GM18520 (cell line): ENCODE measurements around the gene DOP1A.

Source experiments
- ATAC-seq: cut with Tn5 transposase; IDR thresholded peaks from one replicate; pipeline ENCODE4 v1.9.1; 2021; ENCODE audit not compliant: unreplicated experiment

The DOP1A gene

DNA sequence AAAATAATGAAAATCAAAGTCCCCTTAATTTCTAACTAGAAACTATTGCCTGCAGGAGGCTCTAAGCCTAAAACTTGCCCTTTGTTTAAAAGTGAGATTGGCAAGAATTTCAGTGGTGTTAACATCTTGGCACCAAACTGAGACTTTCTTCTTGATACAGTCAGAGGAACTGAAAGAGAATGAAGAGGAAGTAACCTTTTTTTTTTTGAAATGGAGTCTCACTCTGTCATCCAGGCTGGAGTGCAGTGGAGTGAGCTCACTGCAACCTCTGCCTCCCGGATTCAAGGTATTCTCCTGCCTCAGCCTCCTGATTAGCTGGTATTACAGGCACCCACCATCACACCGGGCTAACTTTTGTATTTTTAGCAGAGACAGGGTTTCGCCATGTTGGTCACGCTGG is 3.6 kb downstream of the DOP1A start:
- ATAC-seq, result peak; percentile 40

GRCh38 chr6:83071707-83072106 is 4.2 kb downstream of the DOP1A start:
- no peak for ATAC-seq

DNA sequence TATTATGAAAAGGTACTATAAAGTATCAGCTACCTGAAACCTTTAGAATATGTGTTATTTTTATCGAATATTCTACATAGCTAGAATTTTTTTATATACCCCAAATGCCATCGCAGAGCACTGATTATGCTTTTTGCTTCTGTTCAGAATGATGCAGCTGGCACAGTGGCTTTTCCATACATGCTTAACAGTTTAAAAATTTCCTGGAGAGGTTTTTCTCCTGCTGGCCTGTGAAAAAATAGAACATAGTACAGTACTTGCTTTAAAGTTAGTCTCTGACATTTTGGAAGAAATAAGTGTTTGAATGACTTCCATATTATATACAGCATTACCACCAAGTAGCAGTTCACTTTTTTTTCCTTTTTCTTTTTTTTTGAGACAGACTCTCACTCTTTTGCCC is 5.3 kb downstream of the DOP1A start:
- ATAC-seq, result no peak

- ATAC-seq, result no peak
Measured at GRCh38 chr6:83073615-83074014, 6.1 kb downstream of the DOP1A start.

DNA sequence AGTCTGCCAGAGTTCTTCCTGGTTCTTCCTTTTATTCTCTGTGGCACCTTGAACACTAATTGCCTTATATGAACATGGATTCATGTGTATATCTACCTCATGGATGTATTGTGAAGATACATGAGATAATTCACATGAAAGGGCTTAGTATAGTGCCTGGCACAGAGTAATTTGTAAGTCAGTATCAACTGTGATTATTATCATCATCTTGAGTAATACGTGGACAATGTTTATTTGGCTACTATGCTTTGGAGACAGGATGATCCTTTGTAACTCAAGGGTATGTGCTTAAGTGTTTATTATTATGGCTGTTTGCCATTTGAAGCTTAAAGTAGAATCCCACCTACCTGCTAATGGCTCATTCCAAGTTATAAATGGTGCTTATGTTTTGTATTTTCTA is 16.0 kb downstream of the DOP1A start:
- ATAC-seq, result no peak

DNA sequence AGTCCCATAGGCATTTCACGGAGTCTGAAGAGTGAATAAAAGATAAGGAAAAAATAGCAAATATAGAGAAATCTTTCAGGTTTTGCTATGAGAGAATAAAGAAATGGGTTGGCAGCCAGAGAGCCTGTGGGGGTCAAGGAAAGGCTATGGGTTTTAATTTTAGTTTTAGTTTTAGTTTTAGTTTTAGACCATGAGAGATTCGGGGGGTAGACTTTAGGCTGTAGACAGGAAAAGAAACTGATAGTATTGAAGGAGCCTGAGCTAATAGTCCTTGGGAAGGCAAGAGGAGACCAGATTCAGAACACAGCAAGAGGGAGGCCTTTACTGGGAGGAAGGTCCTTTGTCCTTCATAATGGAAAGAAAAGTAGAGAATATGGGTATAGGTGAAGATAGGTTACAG is 19.3 kb downstream of the DOP1A start:
- ATAC-seq, result peak; percentile 99

DNA sequence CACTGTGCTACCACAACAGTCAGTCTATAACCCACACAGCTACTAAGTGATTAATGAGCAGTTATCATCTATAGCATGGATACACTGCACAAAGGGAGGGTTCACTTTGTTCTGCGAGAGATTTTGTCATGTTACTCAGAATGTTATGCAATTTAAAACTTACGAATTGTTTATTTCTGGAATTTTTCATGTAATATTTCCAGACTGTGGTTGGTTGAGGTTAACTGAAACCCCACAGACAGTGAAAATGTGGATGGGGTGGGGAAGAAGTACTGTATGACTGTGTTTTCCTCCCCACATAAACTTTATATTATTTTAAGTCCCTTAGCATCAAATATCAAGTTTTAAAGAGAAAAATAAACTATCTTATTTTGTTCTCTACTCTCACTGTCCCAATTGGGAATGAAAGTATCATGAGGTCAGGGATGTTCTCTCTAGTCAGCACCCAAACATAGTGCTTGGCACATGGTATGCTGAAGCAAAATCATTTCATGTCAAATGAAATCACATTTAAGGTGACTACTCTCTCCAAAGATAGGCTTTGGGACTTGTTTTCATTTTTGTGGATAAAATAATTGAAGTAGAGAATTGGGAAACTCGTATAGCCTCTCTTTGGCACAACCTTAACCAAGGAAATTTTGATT is 25.4 kb downstream of the DOP1A start:
- ATAC-seq, result no peak

DNA sequence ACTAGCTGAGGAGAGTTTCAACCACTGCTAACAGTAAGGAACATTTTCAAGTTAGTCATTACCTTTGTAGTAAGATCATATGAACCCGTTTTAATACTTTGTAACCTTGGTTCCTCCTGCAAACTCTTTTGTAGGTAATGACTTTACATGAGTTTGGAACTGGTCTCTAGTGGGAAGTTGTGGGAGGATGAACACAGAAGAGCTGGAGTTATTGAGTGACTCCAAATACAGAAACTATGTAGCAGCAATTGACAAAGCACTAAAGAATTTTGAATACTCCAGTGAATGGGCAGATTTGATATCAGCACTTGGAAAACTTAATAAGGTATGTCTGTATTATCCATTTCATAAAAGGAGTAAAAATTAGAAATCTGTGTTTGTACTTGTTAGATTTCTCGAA is 29.3 kb downstream of the DOP1A start:
- no peak for ATAC-seq

- ATAC-seq, result no peak
Measured at GRCh38 chr6:83097204-83097603, 29.7 kb downstream of the DOP1A start.

GRCh38 chr6:83097675-83098074 is 30.2 kb downstream of the DOP1A start:
- ATAC-seq, result no peak

GRCh38 chr6:83098589-83098988 is 31.1 kb downstream of the DOP1A start:
- no peak for ATAC-seq

DNA sequence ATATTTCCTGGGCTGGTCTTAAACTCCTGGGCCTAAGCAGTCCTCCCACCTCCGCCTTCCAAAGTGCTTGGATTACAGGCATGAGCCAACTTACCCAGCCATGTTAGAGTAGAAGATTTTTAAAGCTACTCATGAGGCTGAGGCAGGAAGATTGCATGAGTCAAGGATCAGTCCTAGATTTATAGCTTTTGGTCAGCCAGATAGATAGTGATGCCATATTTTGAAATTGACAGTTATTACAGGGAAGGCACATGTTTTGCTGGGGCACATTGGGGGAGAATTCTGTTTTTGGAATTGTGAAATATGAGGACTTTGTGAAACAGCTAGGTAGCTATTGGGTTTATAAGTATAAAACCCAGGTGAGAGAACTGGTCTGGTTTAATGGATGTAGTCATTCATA is 40.9 kb downstream of the DOP1A start:
- no peak for ATAC-seq

- ATAC-seq, result no peak
Measured at GRCh38 chr6:83113258-83113657, 45.8 kb downstream of the DOP1A start.

DNA sequence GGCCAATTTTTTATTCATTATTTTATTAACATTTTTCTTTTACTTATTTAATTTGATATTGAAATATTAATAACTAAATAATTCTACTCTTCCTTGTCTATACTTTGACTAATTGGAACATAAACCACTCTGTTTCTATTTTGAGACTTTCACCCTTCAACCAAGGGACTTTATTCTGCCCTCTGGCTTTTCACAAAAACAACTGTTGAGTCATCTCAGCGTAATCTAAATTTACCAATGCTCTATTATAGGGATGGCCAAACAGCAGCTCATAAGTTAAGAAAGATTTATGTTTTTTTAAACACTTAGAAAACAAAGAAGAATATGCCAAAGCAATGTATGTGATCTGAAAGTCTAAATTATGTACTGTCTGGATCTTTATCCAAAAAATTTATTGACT is 46.7 kb downstream of the DOP1A start:
- ATAC-seq, result no peak

GRCh38 chr6:83117802-83118201 is 50.3 kb downstream of the DOP1A start:
- no peak for ATAC-seq

GRCh38 chr6:83119742-83120300 is 52.4 kb downstream of the DOP1A start:
- ATAC-seq, result no peak

- no peak for ATAC-seq
Measured at GRCh38 chr6:83124553-83124952, 57.1 kb downstream of the DOP1A start.

- ATAC-seq, result no peak
Measured at GRCh38 chr6:83125425-83125824, 58.0 kb downstream of the DOP1A start.

DNA sequence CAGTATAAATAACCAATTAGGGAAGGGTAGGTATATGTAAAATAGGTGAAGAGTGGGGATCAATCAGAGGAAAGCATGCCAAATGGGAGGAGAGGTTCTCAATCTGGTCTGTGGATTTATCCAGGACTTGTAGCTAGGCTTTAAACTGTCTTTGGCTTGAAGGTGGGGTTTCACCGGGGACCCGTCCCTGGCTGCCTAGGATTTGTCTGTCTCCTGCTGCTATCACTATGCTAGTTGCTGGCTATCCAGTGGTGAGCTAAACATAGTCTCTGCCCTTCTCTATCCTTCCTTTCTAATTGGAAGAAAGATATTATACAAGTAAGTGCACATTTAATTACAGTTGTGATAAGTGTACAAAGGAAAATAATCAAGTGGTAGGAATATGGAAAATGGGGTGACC is 58.8 kb downstream of the DOP1A start:
- no peak for ATAC-seq

DNA sequence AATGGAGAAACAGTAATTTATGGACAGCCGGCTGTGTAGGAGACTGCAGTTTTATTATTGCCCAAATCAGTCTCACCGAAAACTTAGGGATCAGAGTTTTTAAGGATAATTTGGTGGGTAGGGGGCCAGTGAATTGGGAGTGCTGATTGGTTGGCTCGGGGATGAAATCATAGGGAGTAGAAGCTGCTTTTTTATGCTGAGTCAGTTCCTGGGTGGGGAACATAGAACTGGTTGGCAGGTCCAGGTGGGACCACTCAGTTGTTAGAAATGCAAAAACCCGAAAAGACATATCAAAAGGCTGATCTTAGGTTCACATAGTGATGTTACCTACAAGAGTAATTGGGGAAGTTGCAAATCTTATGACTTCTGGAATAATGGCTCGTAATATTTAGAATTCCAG is 59.3 kb downstream of the DOP1A start:
- no peak for ATAC-seq

DNA sequence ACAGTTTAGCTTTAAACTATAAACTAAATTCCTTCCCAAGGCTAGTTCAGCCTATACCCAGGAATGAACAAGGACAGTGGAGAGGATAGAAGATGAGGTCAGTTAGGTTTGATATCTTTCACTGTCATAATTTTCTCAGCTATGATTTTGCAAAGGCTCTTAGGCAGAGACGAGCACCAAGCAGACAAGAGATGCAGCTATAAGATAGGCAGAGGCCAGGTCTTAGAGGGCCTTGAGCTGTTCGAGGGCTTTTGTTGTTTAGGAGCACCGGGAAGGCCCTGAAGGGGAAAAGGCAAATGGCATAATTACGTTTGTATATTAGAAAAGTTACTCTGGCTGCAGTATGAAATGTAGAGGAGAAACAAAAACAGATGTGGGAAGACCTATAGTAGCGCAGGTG is 59.8 kb downstream of the DOP1A start:
- ATAC-seq, result no peak

DNA sequence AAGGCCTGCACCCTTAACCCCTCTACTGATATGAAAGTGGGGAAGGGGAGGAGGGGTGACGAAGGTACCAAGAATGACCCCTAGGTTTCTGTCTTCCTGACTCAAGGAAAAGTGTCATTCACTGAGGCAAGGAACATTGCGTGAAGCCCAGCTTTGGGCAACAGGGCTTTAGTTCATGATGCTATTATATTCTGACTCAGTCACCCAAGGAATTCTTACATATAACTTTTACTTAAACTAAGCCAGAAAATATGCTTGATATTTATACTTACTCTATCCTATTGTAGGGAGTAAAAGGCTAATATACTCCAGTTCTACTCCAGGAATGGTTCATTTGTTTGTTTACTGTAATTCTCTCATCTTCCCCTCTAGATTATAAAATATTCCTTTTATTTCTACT is 60.5 kb downstream of the DOP1A start:
- no peak for ATAC-seq

GRCh38 chr6:83132121-83132520 is 64.7 kb downstream of the DOP1A start:
- no peak for ATAC-seq
